ENCODE results near the gene SYK.
A peak's percentile ranks its signal among the peaks of the same experiment; 100 is the strongest.

The SYK gene

GRCh38 chr9:90907056-90907445, 105.4 kb downstream of the SYK start:
- no peak overlapping the region for H3K4me3 ChIP-seq (ENCODE audit: low read depth, low read length)
- TF ChIP-seq CTCF (IDR thresholded peaks at IDR 0.05; ENCODE audit: control insufficient read depth, extremely low read depth, insufficient read depth): no peak
- no peak for DNase-seq (ENCODE audit: low read depth)

- TF ChIP-seq CTCF (IDR thresholded peaks at IDR 0.05; ENCODE audit: control insufficient read depth, extremely low read depth, insufficient read depth): no peak
- no peak for DNase-seq (ENCODE audit: low read depth)
- no peak overlapping the region for H3K4me3 ChIP-seq (ENCODE audit: low read depth, low read length)
Measured at GRCh38 chr9:90907790-90908189, 106.2 kb downstream of the SYK start.

GRCh38 chr9:90909225-90909624, 107.6 kb downstream of the SYK start:
- no peak for TF ChIP-seq CTCF (IDR thresholded peaks at IDR 0.05; ENCODE audit: control insufficient read depth, extremely low read depth, insufficient read depth)
- H3K4me3 ChIP-seq (ENCODE audit: low read depth, low read length): no peak overlapping the region
- DNase-seq (ENCODE audit: low read depth): no peak

GRCh38 chr9:90909747-90910283, 108.2 kb downstream of the SYK start:
- H3K4me3 ChIP-seq (ENCODE audit: low read depth, low read length): no peak overlapping the region
- no peak for TF ChIP-seq CTCF (IDR thresholded peaks at IDR 0.05; ENCODE audit: control insufficient read depth, extremely low read depth, insufficient read depth)
- DNase-seq (ENCODE audit: low read depth): no peak

GRCh38 chr9:90914196-90914595, 112.6 kb downstream of the SYK start:
- no peak overlapping the region for H3K4me3 ChIP-seq (ENCODE audit: low read depth, low read length)
- TF ChIP-seq CTCF (IDR thresholded peaks at IDR 0.05; ENCODE audit: control insufficient read depth, extremely low read depth, insufficient read depth): no peak
- no peak for DNase-seq (ENCODE audit: low read depth)

- TF ChIP-seq CTCF (IDR thresholded peaks at IDR 0.05; ENCODE audit: control insufficient read depth, extremely low read depth, insufficient read depth): peak; percentile 83
- no peak overlapping the region for H3K4me3 ChIP-seq (ENCODE audit: low read depth, low read length)
- DNase-seq (ENCODE audit: low read depth): peak; percentile 58
Measured at GRCh38 chr9:90914868-90915483, 113.4 kb downstream of the SYK start.

GRCh38 chr9:90915693-90916092, 114.1 kb downstream of the SYK start:
- no peak for DNase-seq (ENCODE audit: low read depth)
- 0 out of 2 replicates have a peak, but pooled peaks have one; percentile 6 for TF ChIP-seq CTCF (IDR thresholded peaks at IDR 0.05; ENCODE audit: control insufficient read depth, extremely low read depth, insufficient read depth)
- H3K4me3 ChIP-seq (ENCODE audit: low read depth, low read length): no peak overlapping the region
